Measurements from ENCODE around the gene TESK2.

TESK2 gene

DNA sequence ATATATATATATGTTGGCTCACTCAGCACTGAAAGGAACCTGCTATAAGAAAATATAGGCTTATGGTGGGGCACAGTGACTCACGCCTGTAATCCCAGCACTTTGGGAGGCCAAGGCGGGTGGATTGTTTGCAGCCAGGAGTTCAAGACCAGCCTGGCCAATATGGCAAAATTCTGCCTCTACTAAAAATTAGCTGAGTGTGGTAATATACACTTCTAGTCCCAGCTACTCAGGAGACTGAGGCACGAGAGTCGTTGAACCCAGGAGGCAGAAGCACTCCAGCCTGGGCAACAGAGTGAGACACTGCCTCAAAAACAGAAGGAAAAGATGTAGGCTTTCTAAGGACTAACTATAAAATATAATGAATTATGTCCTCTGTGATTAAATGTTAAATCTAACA lies 136.1 kb downstream of the TESK2 start:
- DNase-seq: no peak
- intact Hi-C loops (cut with DNase I): no loop called here

DNA sequence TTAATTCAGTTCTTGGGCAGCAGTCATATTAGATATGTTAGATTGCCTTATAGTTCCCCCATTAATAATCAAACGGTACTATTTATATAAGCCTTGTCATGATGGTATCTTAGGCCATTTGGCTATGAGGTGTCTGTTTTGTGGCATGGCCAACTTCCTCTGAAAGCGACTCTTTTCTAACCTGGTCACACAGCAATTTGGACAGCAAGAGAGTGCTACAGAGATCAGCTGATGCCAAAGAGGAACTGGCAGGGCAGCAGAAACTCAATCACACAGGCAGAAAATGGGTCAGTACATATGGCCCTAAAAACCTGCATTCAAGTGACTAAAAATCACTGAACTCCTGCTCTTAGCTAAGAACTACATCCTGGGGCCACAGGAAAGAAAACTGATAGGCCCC lies 137.3 kb downstream of the TESK2 start:
- intact Hi-C loops (cut with DNase I): no loop called here
- peak in 2 of 42 donors; percentile 31 to 35 for DNase-seq

DNA sequence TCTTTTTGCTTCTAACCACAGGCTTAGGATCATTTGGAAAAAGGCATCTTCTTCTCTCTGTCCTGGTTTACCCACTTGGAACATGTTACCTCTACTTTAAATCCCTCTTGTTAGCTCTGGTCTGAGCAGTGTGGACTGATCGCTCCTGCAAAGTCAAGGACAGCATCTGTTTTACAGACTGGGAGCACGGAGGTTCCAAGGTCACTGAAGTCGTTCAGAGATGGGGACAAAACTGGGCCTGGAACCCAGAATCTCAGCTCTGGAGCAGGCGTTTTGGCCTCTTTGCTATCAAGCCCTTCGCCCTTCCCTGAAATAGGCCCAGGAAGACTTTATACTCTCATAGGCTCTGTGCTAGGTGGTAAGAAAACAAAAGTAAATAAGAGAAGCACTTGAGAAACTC lies 139.5 kb downstream of the TESK2 start:
- intact Hi-C loops (cut with DNase I): no loop called here
- DNase-seq: no peak

DNA sequence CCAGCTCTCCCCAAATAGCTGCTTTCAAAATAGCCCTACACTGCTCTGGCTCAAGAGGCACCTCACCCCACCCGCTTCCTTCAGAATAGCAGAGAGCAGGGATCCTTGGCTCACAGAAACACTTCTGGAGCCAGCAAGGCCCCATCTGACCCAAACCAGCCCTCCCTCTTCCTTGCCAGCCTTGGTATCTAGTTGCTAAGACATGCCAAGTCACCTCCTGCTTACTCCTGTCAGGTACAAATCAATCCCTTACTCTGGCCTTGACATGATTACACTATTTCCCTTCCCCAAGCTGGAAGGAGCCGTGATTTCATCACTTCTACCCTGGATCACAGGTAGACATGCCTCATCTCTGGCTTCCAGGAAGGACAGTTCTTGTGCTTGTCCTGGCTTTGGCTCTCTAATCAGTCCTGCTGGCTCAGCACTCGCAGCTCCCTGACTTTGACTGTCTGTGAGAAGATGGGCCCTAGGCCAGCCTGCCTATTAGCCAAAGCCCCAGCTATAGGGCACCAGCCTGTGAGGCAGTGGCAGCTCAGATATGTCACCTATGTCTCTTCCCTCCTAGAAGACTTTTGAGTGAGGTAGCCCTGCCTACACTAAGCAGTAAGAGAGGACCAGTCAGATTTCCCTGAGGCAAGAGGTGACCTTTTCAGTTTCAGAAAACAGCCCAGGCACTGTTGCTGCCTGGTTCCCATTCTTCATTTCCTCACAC lies 141.8 kb downstream of the TESK2 start:
- peak in 1 of 42 donors; percentile 18 for DNase-seq
- intact Hi-C loops (cut with DNase I): loop anchor here (10.0 kb wide), 1 partner anchor 226 kb away; no protein-coding TSS in a partner anchor

DNA sequence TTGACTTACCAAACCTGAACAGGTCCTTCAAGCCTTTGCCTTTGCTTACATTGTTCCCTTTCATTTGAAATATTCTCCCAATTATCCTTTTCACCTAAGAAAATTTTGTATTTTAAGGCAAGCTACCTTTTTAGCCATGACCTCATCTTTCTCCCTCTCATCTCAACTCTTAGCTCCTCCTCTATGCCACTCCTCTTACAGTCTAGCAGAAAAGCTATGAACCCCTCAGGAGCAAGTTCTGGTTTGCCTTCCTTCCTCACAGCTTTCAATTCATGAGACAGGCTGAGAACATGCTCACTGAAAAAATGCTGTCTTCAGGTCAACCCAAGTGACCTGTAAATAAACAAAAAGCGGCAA lies 142.4 kb downstream of the TESK2 start:
- intact Hi-C loops (cut with DNase I): loop anchor here (10.0 kb wide), 1 partner anchor 226 kb away; no protein-coding TSS in a partner anchor

DNA sequence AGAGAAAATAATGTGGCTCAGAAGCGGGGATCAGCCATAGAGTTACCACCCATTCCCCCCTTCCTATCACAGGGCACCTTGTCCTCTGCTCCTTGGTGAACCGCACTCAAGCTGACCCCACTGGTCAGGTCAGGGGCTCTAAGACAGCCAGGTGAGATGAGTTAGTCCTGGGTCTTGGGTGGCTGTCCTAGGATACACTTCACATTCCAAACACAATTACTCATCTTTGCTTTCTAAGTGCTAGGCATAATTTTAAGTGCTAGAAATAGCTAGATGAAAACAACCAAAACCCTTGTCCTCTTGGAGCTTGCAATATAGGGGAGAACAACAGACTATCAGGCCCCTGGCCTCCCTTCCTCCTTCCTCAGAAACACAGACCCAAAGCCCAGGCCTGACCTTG lies 142.9 kb downstream of the TESK2 start:
- intact Hi-C loops (cut with DNase I): loop anchor here (10.0 kb wide), 1 partner anchor 227 kb away; no protein-coding TSS in a partner anchor

More for the DNA sequence above, 142.4 kb downstream of the TESK2 start:
- DNase-seq: no peak

DNA sequence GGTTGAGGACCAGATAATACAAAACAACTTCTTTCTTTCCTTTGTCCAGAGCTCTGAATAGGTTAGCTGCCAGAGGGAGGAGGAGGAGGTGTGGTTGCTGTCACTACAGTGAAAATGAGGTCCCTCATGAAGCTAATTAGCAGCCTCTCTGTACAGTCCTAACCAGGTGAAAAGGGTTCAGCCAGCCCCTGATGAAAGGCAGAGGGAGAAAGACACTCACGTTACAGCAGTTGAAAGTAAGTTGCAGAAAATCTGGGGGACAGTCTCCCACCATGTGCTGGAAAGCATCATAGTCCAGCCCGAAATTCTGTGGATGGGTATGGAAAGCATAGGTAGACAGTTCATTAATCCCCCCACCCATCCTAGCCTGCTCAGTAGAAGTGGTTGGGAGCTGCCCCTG lies 144.5 kb downstream of the TESK2 start:
- intact Hi-C loops (cut with DNase I): loop anchor here (10.0 kb wide), 1 partner anchor 228 kb away; no protein-coding TSS in a partner anchor
- no peak for DNase-seq

More for the DNA sequence above, 142.9 kb downstream of the TESK2 start:
- DNase-seq: no peak

DNA sequence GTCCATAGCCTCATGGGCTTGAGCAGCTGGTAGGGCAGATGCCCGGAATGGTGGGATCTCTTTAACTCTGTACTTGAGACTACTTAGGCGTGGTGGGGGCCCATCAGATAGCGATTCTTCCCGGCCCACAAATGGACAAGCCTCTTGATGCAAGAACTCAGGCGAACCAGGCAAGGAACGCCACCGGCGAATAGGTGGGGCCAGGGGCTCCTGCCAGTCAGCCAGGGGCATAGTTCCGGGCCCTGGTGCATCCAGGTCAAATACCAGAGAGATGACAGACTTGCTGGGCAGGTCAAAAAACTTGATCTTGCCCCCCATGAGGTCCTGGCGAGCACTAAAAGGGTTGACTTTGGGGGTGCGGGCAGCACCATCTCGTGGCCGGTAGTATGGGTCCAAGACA lies 145.9 kb downstream of the TESK2 start:
- DNase-seq: no peak
- intact Hi-C loops (cut with DNase I): loop anchor here (10.0 kb wide), 1 partner anchor 230 kb away; no protein-coding TSS in a partner anchor

DNA sequence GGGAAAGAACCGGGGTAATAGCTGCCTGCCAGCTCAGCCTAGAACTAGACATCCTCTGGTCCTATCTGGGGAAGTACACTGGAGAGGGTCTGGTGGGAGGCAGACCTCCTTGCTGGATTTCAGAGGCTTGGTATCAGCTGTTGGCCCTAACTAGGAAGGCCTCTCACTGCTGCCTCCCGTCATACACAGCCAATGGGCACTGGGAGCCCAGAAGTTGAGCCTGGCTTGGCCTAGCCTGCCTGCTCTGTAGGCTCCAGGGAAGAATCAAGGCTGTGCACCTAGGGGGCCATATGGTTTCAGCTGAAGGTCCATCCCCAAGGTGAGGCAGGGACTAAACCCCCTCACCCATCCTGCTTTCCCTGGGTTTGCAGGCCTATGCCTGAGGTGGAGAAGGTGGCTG lies 146.5 kb downstream of the TESK2 start:
- intact Hi-C loops (cut with DNase I): loop anchor here (10.0 kb wide), 1 partner anchor 230 kb away; no protein-coding TSS in a partner anchor
- DNase-seq: no peak

DNA sequence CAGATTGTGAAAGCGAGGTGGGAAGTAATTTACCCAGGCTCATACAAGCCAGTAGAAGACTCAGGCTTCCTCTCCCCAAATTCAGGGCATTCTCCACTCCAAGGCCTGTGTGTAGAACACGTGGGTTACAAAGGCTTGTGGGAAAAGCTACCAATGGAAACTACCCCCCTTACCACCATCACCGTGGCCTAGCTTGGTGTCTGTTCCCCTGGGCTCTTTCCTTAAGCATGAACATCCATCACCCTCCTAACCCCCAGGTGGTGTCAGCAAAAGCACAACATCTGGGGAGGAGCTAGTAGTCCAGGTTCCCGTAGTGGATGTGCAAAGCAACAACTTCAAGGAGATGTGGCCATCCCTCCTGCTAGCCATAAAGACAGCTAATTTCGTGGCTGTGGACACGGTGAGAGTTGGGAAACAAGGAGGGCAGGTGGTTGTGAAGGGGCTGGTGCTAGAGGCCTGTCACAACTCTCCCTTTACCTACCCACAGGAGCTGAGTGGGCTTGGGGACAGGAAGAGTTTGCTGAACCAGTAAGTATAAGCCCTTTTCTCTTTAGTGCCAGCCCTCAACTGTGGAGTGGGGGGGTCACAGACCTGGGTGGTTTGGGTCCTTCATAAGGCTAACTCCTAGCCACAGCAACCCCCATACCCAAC lies 150.0 kb downstream of the TESK2 start:
- intact Hi-C loops (cut with DNase I): loop anchor here (10.0 kb wide), 1 partner anchor 234 kb away; no protein-coding TSS in a partner anchor
- peak in 4 of 42 donors; percentile 13 to 32 (median 22) for DNase-seq

DNA sequence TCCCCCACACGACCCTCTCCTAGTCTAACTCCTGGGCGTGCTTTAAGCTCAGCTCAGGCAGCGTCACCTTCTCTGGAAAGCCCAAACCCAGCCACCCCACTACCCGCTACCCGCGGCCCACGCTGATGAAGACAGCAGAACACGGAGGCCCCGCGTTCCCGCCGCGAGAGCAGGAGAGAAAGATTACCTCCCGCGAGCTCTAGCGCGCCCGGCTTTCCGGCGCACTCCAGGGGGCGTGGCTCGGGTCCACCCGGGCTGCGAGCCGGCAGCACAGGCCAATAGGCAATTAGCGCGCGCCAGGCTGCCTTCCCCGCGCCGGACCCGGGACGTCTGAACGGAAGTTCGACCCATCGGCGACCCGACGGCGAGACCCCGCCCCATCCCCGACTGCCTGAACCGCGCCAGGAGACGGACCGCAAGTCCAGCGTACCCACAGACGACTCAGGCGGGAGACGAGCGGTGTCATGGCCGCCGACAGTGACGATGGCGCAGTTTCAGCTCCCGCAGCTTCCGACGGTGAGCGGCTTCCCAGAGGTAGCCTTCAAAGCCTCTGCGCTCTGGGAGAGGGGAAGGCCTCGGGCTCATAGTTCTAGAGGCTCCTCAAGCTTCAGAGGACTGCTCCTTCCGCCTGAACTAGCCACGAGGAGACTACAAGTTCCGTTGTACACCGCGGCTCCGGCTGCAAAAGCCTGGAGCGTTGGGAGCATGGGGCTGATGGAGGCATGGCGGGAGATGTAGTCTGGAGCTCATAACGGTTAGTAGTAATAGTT lies 151.0 kb downstream of the TESK2 start, which contains the start of the genes MUTYH and TOE1:
Gene MUTYH, minus strand, starts transcription at position 652 of the 770 bp plus-strand sequence. CDS start 5,935 bp downstream, outside the sequence.
Gene TOE1, plus strand, starts transcription at position 382 of the 770 bp plus-strand sequence. Its CDS starts 83 bp downstream, at position 465.
- DNase-seq: peak; percentile 84 to 96 (median 91)
- intact Hi-C loops (cut with DNase I): loop anchor here (10.0 kb wide), 1 partner anchor 235 kb away; no protein-coding TSS in a partner anchor

DNA sequence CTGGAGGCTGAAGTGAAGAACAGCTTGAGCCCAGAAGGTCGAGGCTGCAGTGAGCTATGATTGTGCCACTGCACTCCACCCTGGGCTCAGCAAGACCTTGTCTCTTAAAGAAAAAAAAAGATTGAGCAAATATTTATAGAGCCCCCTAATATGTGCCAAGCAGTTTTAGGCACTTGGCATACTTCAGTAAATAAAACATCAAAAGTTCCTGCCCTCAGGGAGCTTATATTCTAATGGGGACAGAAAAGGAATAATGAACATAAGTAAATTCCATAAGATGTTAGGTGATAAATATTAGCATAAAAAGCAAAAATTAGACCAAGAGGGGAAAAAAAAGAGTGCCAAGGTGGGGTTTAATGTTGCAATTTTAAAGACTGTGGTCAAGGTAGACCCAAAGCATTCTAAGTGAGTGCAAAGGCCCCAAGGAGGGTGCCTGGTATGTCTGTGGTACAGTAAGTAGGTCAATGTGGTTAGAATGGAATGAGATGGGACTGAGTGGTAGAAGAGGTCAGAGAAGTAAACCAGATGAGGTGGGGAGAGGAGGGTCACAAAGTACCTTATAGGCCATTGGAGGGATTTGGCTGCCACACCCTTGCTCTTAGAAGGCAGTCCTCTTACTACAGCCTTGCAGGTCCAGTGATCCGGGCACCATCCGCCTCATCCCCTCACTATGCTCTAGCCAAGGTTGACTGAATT lies 153.2 kb downstream of the TESK2 start:
- no peak for DNase-seq
- intact Hi-C loops (cut with DNase I): no loop called here

DNA sequence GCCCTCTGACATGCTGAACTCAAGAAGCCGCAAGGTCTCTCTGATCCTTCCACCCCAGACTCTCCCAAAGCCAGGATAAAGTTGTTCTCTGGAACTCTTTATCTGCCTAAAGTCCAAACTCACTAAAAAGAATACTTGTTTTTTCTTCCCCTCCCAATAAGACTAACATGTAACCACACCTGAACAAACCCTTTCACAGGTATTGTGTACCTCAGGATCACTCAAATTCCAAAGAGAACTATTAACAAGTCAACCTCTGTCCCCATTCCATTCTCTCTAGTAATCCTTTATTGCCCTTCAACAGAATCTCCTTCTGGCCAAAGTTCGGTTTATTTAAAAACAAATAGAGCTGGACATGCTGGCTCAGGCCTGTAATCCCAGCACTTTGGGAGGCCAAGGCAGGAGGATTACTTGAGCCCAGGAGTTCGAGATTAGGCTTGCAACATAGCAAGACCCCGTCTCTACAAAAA lies 155.1 kb downstream of the TESK2 start:
- no peak for DNase-seq

DNA sequence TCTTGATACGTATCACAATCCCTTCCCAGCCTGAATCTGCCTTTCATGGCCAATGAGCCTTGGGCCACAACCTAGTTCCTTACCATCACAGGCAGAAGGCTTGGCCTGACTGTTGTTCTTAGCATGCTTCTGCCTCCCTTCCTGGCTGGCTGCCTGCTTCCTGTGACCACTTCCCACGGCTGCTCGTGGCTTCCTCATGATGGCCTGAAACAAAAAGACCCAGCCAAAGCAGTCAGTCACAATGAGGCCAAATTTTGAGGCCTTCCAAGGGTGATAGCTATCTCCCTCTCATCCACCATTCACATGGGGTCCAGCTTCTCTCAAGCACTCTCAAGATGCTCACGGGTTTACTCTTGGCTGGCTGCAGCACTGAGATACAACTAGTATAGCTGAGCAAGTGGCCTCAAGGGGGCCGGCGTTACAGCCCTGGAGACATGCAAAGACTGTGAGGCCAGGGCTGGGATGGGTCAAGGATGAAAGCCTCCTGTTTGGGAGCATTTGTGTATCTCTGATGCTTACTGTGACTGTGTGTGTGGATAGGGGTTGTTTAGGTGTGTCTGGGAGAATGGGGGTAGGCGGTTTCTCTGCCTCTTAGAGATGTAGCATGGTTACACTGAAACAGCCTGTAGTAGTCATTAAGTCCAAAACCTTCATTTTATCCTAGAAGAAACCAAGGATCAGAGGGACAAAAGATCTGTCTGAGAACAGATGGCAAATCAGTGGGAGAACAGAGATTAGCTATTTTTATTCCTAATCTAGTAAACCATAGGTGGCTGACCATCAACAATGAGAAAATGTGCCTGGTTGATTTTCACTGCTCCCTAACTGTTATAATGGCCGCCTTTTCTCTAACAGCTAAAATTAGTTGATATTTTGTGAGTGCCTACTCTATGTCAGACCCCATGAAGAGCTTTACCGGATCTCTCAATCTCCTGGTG lies 156.4 kb downstream of the TESK2 start:
- intact Hi-C loops (cut with DNase I): no loop called here
- peak in 15 of 42 donors; percentile 14 to 60 (median 31) for DNase-seq

More for the DNA sequence above, 155.1 kb downstream of the TESK2 start:
- intact Hi-C loops (cut with DNase I): no loop called here

DNA sequence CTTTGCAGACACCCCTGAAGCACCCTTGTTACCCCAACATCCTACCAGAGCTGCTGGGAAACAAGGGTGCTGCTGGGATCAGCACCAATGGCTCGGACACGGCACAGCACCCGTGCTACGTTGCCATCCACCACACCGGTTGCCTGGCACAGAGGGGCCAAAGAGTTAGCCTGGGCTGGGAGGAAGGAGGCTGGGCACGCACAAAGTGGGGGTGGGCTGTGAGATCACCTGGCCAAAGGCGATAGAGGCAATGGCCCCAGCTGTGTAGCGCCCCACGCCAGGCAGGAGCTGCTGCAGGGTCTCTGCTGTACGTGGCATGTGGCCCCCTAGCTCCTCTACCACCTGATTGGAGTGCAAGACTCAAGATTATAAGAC lies 158.6 kb downstream of the TESK2 start:
- no peak for DNase-seq

DNA sequence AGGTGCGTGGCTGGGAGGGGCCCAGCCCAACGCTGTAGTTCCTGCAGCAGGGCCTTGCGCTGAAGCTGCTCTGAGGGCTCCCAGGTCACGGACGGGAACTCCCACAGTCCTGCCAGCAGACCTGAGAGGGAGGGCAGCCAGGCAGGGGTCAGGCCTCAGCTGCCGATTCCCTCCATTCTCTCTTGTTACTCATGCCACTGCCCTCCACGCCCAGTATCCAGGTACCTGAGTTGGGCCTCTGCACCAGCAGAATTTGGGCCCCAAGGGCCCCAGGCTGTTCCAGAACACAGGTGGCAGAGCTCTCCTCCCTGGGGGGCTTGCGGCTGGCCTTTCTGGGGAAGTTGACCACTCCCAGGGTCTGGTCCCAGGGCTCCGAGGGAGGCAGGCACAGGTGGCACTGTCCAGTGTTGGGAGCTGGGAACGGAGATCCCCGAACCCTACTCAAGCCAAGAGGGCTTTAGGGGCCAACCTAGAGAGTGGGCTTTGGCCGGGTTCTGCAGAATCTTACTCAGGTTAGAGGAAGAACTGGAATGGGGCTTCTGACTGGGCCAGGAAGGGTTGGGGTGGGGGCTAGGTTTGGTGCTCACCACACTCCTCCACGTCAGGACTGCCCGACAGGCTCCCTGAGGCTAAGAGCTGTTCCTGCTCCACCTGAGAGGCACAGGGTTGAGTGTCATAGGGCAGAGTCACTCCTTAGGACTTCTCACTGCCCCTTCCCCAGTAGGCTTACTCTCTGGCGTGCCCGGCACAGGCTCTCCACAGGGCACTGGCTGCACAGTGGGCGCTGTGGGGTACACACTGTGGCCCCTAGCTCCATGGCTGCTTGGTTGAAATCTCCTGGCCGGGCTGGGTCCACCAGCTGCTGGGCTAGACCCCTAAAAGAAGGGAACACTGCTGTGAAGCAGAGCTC lies 159.3 kb downstream of the TESK2 start:
- intact Hi-C loops (cut with DNase I): no loop called here
- no peak for DNase-seq

More for the DNA sequence above, 158.6 kb downstream of the TESK2 start:
- intact Hi-C loops (cut with DNase I): no loop called here
